Measurements from ENCODE around the gene ITPK1. TPM values are rescaled to one million over a fixed set of nuclear protein-coding genes. Genes with fewer than 3 reads are reported as not detected.

Gene ITPK1
- total RNA-seq, 1 donor: 25.0 TPM

- H3K4me2 ChIP-seq (ENCODE audit: insufficient read depth, low read length): no peak overlapping the region
- peaks cover 12% of the 10 kb centered on the region for H3K27me3 ChIP-seq (ENCODE audit: insufficient read depth, low read length)
These were observed 228.6 kb downstream of the ITPK1 start for GRCh38 chr14:92887157-92887556.

More at GRCh38 chr14:92887157-92887556, 228.6 kb downstream of the ITPK1 start:
- Histone ChIP-seq H3K36me3 (ENCODE audit: insufficient read depth, low read length) (no peaks in the 10 kb centered on the region), H3K9me3 (ENCODE audit: low read depth, low read length) (no peaks in the 10 kb centered on the region), H2AFZ (ENCODE audit: low read length) (no peak overlapping the region), H3K4me1 (ENCODE audit: insufficient read depth, low read length) (no peaks in the 10 kb centered on the region), H4K20me1 (ENCODE audit: insufficient read depth, low read length) (no peaks in the 10 kb centered on the region), H3K27ac (ENCODE audit: low read depth, low read length) (no peak overlapping the region), H3K79me2 (ENCODE audit: insufficient read depth, low read length) (no peaks in the 10 kb centered on the region), H3K4me3 (ENCODE audit: insufficient read depth, low read length) (no peak overlapping the region)
- no peak for TF ChIP-seq CTCF (IDR thresholded peaks at IDR 0.05; ENCODE audit: extremely low read depth, low read depth, low read length)
- DNase-seq (ENCODE audit: insufficient read length, low spot score, missing footprints): no peak

Other genes starting within 250 kb of the ITPK1 start
- gene CHGA, start 192.8 kb downstream of the ITPK1 start, total RNA-seq: not detected in 2 replicates
- gene MOAP1, start 69.0 kb upstream of the ITPK1 start, total RNA-seq: 16.6 and 18.3 TPM in 2 replicates
- gene LYSET, start 69.4 kb upstream of the ITPK1 start, total RNA-seq: 10.1 and 11.5 TPM in 2 replicates
- gene GON7, start 91.1 kb upstream of the ITPK1 start, total RNA-seq: 11.2 and 11.6 TPM in 2 replicates
- 20.6 and 25.3 TPM in 2 replicates for gene UBR7, start 91.3 kb upstream of the ITPK1 start, total RNA-seq
- 31.1 and 31.5 TPM in 2 replicates for gene BTBD7, start 217.1 kb upstream of the ITPK1 start, total RNA-seq
- gene COX8C, start 231.3 kb upstream of the ITPK1 start, total RNA-seq: not detected in 2 replicates

All from osteoblast (primary cell).